HG03439 (cell line): ENCODE data around the gene MAP4K4.
"Not testable (repeated sequence)": the region's sequence is repeated elsewhere in the genome, so short reads cannot be mapped to it uniquely, and the experiment has no call there.

Source experiments
- ATAC-seq: cut with Tn5 transposase; IDR thresholded peaks from one replicate; pipeline ENCODE4 v1.9.1; 2021; ENCODE audit warnings: mild to moderate bottlenecking, moderate library complexity; ENCODE audit not compliant: unreplicated experiment

Gene MAP4K4

DNA sequence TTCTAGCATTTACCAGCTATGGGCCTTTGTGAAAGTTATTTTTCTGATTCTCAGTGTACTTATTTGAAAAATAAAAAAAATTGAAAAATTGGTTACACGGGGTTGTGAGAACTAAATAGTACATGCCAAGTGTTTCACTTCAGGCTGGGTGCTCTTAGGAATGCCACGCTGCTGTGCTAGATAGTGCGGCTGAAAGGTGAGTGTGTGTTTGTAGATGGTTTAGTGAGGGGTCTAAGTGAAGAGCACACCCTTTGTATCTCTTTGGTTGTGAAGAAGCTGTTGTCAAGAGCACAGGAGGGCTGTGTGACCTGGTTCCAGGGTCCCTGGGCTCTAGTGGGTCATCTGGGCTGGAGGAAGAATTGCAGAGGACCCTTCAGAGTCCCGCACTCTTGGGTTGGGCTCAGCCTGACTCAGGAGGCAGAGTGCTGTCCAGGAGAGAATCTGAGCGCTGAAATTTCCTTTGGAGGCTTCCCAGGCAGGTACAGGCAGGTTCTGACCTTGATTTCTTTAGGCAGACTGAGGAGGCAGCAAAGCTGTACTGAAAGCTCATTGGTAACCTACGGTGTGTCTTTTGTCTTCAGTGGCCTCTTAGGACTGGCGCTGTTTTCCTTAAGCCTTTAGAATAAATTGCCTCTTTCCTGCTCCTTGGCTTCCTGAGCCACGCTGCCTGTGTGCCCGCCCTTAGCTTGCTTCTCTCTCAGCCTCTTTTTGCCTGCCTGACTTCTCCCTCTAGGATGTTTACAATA is 44.4 kb downstream of the MAP4K4 start:
- ATAC-seq, result no peak

DNA sequence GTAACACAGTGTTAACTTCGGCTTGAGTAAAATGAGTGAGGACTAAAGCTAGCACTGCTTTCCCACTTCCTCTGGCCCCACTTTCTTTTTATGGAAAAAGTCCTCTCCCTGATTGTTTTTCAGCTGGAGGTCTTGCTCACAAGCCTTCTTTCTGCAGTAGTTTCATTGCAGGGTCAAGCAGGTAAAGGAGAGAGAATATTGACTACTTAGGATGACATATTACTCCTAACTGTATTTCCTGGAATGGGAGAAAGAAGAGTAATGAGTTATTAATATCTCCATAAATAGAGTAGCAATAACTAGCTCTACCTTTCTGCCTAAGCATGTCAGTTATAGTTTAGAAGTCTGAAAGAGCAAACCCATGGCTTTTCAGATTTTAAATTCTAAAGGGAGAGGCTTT is 45.0 kb downstream of the MAP4K4 start:
- no peak for ATAC-seq

DNA sequence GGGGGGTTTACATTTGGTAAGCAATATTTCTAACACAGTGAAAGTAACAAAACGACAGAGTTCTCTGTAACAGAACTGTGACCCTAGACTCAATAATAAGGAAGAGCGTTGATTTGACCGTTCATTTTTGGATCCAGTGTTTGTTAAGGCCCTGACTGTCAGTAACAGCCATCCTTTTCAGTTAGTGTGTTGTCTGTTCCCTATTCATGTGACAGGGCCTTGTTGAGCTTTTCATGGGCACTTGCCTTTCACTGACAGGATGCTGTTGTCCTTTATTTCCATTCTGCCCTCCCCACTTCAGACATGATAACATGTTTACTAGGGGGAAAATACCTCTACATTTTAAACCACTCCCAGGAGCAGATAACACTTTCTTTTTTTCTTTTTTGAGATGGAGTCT is 45.8 kb downstream of the MAP4K4 start:
- no peak for ATAC-seq

DNA sequence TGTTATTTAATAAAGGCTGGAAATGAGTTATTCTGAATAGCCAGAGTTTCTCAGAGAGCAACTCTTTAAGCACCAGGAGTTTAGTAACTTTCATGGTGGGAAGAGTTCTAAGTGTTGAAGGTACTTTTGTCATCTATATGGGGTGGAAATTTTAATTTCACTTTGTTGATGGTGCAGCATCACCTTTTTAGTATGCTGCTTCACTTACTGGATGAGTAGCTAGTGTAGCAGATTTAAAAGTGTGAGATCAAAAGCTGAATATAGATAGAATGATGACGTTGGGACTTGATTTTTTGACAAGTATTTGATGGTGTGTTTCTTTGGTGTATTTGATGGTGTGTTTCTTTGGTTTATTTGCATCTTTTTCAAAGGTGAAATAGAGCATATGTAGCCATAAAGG is 47.3 kb downstream of the MAP4K4 start:
- no peak for ATAC-seq

DNA sequence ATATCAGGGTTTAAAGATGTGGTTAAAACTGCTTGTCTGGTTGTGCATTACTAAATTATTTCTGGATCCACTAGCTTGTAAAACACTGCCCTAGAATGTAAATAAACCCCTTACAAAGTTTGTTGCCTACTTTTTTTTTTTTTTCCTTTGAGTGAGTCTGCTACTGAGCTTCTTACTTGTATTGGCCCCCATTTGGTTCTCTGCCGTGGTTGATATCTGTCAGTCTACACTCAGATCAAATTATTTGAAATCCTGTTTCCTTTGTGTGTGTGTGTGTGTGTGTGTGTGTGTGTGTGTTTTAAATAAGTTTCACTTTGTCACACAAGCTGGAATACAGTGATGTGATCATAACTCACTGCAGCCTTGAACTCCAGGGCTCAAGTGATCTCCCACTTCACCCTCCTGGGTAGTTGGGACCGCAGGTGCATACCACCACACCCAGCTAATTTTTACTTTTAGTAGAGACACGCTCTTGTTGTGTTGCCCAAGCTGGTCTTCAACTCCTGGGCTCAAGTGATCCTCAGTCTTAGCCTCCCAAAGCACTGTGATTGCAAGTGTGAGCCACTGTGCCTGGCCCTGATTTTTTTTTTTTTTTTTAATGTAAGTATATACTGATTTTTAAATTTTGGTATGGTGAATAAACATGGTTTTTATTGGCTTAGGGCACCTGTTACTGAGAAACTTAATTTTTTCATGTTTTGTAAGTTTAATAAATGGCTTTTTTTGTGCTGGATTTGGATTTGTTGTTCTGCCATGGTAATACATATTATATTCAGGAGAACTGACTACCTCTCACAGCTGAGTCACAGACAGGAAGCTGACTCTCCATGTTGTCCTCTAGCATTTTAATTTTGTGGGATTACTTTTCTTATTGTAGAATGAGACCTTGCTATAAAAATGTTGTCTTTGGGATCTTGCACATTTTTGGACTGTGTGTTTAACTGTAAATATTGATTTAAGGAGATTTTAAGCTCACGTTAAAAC is 48.5 kb downstream of the MAP4K4 start:
- no peak for ATAC-seq

DNA sequence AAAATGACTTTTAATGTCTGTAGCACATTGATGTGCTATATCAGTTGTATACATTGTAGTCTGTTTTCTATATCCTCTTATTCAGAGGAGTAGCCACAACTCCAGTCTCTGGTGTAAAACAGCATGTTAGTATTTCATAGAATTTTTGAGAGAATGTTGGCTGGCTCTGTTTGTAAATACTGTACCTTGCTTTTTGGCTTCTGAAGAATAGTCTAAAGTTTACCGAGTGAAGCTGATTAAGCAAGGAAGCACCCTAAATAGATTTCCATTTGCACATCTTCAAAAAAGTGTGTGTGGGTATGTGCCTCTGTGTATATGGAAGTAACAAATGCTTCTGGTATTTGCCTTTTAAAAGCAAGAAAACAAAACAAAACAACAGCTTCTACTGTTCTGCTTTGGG is 50.5 kb downstream of the MAP4K4 start:
- ATAC-seq, result no peak

DNA sequence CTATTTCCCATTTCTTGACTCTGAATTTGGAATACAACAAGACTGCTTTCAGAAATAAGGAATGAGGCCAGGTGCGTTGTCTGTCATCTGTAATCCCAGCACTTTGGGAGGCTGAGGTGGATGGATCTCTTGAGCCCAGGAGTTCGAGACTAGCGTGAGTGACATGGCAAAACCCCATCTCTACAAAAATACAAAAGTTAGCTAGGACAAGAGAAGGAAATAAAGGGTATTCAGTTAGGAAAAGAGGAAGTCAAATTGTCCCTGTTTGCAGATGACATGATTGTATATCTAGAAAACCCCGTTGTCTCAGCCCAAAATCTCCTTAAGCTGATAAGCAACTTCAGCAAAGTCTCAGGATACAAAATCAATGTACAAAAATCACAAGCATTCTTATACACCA is 51.0 kb downstream of the MAP4K4 start:
- ATAC-seq, result not testable (repeated sequence)

DNA sequence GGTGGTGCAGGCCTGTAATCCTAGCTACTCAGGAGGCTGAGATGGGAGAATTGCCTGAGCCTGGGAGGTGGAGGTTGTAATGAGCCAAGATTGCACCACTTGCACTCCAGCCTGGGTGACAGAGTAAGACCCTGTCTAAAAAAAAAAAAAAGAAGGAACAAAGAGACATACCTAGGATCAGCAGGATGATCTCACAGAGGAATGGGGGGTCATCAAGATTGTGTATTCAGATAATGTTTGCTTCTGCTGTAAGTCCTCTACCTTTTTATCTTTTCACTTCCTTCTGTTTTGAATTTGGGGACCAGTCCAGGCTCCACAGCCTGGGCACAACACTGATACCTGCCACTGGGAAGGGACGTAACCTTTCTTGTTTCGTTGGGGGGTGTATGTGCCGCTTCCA is 53.2 kb downstream of the MAP4K4 start:
- ATAC-seq, result no peak

DNA sequence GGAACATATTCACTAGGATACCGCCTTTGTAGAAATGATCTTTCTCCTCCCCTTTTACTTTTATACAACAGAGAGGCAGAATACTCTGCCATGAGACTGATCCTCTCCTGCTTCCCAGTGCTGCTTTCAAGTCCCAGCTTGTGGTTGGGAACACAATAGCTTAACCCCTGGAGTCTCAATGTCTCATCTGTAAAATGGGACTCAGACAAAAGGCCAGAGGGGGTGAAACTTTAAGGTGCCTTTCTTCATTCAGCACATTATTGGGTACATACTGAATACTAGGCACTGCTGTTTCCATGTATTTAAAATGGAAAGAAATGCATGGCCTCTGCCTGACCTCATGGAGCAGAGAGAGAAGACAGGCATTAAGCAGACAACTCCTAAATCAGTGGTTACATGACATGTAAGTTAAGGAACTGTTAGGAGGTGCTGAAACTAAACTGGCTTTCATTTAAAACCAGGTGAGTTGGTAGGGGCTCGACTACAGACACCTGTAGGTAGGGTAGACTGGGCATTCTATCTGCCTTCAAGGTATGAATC is 53.8 kb downstream of the MAP4K4 start:
- no peak for ATAC-seq

DNA sequence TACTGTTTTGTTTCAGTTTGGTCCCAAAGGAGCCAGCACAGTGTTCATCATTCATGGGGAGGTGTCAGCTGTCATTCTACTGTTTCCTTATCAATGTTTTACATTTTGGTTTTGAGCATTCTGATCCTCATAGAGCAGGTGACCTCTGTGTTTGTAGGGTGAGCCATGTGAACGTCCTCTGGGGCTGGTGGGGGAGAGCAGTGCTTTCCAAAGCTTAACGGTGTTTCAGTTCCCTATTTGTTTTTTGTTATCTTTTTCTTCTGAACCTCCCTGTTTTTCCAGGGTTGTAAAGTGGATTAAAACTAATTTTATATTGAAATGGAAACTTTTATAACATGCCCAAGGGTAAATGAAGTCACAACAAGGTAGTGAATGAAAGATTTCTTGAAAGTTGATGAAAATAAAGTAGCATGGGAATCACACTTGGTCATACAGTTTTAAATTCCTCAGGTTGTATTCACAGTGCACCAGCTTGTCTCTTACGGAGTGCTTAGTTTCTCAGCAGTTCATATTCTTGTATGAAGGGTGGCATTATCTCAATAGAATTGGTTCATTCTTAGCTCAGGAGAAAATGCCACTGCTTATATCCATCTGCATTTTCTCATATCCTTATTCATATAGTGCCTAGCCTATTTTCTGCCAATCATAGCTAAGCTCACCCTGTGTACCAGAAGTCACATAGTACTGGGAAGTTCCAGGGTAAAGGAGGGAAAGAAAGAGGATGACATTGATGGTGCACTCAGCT is 54.5 kb downstream of the MAP4K4 start:
- ATAC-seq, result peak; percentile 59

DNA sequence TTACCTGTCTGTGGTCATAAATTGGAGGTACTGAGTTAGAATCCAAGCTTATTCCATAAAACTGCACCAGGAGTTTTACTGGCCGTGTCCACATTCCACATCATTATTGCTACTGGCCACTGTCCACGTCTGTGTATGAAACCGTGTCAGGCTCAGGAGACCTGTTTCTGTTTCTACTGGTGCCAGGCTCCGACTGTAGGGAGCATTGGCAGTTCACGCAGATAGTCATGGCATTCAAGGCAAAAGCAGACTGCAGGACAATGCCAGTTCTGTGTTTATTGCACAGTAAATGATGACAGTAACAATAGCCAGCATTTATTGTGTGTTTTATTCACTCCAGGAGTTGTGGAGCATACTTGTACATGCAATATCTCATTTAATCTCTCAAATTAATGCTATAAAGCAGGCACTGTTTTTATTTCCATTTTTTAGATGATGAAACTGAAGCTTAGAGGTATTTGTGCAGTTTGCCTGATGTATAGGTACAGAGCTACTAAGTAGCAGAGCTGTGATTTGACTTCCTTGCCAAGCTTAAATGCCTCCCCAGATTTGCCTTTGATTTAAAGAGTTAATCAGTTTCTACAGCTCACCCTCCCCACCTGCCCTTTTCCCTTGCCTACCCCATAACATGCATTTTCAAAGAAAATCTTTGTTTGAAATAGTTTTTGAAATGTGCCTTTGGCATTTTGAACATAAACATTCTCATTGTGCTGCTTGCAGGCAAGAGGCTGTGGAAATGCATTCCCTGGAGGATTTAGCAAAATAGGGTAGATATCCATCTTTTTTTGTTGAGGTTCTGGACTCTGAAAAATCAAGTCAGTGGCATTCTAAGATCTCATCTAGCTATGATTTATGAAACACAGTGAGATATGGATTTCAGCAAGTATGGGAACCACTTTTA is 55.5 kb downstream of the MAP4K4 start:
- ATAC-seq, result no peak

DNA sequence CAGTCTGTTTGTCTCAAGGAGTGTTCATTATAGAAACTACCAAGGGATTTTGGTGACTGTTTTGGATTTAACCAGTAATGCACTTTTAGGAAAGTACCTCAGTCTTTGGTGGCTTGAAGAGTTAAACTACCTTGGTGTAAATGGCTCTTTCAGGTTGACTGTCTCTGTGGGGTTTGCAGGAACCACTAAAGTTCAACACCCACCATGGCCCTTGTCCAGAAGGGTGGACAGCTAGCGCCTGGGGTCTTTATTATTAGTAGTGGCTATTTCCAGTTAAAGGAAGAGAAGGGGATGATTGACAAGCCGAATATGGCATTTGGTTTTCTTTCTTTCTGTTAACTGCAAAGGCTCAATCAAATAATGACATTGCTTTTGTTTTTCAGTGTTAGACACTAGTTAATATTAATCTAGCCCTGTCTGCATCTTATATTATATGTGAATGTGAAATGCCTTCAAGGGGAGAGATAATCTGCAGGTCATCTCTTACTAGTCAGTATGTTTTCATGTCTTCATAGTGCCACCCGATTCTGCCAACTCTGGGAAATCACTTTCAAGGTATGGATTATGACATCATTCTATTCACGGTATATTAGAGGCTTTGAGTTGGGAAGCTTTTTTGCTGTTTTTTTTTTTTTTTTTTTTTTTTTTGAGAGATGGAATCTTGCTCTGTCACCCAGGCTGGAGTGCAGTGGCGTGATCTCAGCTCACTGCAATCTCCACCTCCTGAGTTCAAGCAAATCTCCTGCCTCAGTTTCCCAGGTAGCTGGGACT is 56.4 kb downstream of the MAP4K4 start:
- no peak for ATAC-seq

DNA sequence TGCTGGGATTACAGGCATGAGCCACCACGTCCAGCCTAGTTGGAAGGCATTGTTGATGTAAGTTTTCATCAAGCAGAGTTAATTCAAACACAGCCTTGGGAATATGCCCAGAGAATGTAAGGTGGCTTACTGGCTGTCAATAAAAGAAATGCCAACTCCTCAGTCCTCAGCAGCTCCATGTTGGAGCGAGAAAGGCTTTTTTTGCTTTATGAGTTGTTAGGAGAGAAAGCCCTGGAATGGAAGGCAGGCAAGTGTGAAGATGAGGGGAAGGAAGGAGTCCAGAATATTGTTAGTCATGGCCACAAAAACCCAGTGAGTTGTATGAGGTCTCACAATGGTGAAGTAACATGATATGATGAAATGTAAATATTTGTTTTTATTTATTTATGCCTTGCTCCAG is 57.1 kb downstream of the MAP4K4 start:
- ATAC-seq, result no peak

DNA sequence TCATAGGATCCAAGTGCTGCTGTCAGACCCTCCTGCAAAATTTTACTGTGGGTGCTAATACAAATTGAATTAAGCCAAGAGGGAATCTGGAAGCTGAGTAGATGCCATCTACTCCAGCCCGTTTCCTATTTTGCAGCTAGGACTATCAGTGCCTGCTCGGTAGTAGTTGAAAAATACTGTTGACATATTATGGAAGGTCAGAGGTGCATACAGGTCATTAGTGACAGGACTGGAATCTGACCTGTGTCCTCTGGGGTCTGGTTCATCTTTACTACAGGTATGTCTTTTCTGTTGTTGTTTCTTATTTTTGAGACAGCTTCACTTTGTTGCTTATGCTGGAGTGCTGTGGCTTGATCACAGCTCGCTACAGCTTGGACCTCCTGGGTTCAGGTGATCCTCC is 58.8 kb downstream of the MAP4K4 start:
- ATAC-seq, result no peak

DNA sequence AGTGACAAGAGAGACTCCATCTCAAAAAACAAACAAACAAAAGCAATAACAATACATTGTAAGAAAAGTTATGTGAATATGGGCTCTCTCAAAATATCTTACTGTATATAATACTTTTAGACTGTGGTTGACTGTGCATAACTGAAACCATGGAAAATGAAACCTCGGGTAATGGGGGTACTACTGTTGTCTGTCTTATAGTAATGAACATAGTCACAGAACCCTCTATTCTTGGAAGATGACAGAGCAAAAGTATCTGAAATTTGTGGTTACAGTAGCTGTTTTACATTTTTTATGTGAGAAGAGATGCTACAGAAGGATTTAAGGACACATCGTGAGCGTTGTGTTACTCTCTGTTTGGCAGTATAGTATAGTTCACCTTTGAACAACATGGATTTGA is 60.5 kb downstream of the MAP4K4 start:
- no peak for ATAC-seq

DNA sequence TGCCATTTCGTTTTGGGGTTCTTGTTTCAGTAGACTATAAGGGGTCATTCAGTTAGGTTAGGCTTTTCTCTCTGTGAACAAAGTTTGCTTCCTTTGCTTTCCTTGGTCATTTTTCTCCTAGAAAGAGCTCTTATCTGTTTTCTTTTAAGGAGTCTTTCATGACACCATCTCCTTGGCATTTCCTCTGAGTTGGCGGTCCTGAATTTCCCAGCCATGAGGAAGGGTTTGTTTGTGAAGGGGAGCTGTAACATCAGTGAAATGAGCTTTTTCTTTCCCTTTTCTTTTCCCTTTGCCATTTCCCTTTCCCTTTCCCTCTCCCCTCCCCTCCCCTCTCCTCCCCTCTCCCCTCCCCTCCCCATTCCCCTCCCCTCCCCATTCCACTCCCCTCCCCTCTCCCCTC is 61.7 kb downstream of the MAP4K4 start:
- no peak for ATAC-seq

DNA sequence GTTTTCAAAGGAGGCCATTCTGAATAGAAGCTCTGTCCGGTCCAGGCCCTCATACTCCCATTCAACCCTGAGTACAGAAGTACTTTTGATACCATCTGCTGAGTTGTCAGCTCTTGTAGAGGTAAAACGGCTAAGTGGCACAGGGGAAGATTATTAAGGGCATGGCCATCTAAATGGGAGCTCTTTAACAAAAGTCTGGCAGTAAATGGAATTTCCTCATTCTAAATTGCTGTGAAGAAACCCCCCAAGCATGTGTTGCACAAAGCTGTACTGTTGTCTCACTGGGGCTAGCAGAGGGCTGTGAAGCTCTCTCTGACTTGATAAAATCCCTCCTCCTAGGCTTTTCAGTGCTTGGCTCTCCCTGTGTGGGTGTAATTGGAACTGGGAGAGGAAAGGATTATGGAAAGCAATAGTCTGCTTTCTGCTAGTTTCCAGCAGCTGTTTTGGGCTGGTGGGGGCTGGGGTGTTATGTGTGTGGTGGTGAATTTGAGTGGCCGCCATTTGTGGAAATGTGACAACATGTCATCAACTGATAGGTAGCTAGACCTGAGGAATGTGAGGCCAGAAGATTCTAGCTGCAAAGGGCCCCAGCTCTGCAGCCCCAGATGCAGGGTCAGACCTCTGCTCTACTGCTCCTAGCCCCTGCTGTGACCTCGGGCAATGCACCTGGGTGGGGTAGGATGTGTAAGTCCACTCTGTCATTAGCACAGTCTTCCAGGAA is 65.1 kb downstream of the MAP4K4 start:
- ATAC-seq, result no peak

DNA sequence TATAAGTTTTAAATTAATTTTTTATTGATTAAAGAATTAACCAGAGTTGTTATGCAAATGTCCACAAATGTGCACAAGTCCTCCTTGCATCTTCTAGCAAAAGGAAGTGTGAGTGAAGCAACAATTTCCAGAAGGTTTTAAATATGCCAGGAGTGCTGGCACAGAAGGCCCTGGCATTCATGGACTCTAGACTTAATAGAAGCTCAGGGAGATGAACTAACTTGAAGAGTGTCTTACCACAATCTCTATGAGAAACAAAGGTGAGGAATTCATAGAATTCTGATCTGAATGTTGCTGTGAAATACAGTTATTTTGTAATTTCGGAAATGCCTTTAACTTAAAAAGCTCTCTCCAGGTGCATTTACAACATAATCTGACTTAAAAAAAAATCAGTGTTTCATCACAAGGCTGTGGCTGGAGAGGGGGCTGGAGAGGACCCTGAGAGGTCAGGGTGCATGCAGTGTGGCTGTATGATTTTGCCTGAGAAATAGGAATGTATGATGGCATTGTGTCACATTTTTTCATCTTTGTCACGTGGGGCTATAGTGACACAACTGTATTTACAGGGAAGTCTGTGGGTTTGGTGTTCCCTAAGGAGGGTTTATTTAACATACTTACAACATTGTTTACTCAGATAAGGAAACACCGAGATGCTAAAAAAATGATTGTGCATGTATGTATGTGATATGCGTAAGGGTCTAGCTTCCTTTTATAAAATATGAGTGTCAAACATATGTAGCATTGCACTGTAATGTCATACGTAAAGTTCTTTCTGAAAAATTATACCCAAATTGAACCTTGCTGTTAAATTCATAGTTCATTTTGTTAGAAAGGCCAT is 66.2 kb downstream of the MAP4K4 start:
- no peak for ATAC-seq
